Ammon's horn (tissue), 1 donor: ENCODE measurements around the gene DGCR8.
"Not testable (repeated sequence)": the region's sequence is repeated elsewhere in the genome, so short reads cannot be mapped to it uniquely, and the experiment has no call there.

Experiments
- DNase-seq: peaks from one replicate; pipeline ENCODE4 v3.0.0-alpha.2; 2016; ENCODE audit warnings: low spot score

Gene DGCR8

DNA sequence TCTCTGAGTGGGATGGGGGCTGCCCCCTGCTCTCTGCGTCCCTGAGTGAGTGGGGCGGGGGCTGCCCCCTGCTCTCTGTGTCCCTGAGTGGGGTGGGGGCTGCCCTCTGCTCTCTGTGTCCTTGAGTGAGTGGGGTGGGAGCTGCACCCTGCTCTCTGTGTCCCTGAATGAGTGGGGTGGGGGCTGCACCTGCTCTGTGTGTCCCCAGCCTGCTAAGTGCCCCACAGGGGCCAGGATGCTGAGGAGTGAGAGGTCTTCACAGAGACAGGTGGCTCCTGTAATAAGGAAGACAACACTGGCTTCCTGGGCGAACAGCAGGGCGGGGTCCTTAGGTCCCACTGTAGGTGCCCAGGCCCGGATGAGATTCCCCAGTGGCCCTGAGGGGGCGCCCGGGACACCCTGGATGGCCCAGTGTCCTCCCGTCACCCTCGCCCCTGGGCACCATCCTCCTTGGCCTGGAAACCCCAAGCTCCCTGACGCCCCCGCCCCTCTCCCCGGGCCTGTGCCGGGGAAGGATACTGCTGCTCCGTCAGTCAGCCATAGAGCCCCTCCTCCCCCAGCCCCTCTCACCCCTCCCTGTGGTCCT is 74.7 kb downstream of the DGCR8 start:
- no peak for DNase-seq

DNA sequence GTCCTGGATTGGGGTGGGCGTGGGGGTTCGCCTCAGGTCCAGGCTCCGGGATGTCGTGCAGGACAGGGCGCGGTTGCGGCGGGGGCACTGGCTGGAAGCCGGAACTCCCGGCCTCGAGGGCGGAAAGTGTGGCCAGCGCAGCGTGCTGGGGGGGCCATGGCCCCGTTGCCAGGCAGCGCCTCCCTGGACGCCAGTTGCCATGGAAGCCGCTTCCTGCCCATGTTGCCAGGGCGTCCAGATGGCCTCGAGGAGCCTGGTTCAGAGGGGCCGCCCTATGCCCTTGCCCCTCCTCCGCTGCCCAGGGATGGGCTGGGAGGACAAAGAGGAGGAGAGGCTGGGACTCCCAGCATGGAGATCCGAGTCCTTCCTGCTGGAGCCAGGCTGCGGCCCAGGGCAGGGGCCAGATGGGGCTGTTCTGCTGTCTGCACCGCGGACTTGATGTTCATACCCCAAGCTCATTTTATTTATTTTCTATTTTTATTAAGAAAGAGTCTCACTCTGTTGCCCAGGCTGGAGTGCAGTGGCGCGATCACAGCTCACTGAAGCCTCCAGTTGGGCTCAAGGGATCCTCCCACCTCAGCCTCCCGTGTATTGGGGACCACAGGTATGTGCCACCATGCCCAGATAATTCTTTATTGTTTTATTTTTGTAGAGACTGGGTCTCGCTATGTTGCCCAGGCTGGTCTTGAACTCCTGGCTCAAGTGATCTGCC is 75.4 kb downstream of the DGCR8 start:
- DNase-seq = peak; percentile 88

DNA sequence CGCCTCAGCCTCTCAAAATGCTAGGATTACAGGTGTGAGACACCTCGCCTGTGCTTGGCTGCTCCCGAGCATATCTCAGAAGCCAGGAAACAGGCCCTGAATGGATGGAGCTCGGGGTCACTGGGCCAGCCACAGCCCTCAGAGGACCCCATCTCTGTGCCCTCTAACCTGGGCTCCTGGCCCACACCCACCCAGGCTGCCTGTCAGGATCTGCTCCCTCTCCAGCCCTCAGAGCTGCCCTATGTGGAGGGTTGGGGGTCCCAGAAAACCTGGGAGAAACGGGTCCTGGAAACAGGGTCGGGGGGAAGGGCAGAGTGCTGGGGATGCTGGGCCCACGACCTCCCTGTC is 76.0 kb downstream of the DGCR8 start:
- DNase-seq = no peak

DNA sequence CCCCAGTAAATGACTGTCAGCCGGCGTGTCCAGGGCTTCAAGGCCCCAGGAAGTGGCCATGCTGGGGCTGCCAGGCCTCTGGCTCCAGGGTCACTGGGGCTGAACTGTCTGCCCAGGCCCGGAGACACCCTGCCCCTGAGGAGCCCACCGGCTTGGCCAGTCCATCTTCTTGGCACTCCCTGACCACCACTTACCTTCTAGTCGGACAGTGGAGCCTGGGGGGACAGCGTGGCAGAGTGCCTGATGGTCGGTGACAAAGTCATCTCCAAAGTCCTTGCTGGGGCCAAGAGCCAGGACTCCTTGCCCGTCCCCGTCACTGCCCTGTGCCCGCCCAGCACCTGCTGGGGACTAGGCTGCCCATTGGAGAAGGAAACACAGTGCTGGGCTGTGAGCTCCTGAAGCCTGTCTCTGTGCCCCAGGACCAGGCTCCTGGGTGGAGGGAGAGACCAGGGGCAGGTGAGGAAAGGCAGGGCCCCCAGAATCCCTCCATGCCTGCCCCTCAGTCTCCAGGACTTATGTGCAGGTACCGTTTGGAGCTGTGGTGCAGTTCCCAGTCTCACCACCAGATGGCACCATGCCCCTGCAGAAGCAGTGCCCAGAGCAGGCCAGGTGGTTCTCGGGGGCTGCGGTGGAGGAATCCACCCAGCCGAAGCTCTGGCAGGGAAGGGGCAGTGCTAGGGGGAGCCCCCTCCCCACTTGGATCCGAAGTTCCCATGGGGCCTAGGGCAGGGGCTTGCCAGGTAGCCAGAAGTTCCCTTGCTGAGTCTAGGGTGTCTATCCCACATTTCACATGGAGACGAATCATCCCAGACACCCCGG is 76.8 kb downstream of the DGCR8 start:
- peak; percentile 87 for DNase-seq

DNA sequence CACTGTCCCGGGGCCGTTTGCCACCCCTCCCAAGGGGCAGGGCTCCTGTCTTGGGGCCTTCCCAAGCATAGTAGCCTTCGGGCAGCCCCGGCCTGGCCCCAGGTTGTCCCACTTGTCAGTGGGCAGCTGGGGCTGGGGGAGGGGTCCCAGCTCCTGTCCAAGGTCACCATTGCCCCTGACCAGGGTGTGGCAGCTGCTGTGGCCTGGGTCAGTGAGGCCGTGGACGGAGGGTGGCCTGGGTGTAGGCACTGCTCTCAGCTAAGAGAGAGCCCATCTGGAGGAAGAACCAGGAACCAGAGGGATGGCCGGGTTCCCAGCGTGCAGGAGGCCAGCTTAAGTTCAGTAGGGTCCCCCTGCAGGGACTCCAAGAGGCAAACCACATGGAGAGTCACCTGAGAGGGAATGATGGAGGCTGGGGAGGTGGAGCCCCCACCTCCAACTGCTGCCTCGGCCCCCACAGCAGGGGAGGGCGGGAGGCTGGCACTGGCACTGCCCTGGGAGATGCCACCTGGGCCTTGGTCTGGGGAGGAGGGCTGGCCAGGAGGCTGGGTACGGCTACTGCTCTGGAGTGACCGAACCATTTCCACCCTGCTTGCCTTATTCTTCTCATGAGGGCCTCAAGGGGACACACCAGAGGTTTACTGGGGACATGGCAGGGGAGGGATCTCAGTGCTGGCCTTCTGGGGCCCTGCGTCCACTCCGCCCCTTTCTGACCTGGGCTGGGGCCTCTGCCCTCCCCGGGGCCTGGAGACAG is 77.6 kb downstream of the DGCR8 start:
- DNase-seq = no peak

DNA sequence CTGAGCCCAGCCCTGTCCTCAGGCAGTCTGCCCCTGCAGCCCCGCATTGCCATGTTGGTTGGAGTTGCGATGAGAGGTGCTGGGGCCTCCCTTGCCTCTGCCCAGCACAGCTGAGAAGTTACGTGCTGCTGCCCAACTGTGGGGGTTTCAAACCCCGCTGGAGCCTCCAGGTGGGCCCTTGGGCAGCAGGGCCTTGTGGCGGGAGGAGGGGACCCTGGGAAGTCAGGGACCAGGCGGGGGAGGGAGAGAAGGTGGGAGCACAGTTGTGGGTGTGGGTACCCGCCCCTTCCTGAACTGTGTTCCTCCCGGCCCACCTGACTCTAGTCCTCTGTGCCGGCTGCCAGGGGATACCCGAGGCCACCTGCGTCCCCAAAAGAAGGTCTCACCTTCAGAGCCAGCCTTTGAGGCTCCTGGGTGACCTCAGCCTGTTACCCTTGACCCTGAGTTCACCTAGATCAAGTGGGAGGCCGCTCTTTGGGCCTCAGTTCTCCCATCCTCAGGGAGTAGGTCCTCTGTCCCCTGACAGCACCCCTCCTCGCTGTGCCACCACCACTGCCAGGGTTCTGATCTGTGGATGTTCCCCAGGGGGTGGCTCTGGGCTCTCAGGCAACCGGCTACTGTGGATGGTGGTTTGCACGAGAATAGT is 78.5 kb downstream of the DGCR8 start:
- DNase-seq = no peak

DNA sequence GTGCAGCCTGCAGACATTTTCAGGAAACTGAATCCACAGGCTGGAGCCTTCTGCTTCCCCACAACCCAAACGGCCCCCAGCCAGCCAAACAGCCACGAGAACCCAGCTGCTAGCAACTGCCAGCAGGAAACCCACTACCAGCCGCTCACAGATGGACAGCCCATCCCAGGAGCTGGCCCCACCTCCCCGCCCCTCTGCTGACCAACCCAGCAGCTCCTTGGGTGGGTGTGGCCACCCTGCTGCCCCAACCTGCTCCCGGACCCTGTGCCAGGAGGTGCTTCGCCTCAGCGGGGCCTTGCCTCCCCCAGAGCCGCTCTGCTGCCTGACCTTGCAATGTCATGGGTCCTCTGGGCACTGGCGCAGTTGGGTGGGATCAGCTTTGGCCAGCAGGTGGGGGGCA is 79.0 kb downstream of the DGCR8 start:
- DNase-seq = no peak

DNA sequence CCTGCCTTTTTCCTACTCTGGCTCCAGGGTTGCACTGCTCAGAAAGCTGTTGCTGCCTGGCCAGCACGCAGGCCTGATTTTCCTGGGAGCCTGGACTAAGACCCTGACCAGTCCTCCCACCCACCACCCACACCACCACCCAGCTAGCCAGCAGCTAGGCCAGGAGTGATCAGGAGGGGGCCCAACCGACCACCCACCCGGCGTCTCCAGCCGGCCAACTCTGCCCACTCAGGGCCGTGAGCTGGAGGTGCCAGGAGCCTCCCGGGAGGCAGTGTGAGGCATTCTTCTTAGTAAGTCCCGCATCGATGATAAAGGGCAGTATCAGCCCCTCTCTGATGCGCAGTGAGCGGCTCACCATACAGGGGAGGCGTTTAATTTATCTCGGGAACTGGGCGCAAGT is 79.5 kb downstream of the DGCR8 start:
- DNase-seq = not testable (repeated sequence)

DNA sequence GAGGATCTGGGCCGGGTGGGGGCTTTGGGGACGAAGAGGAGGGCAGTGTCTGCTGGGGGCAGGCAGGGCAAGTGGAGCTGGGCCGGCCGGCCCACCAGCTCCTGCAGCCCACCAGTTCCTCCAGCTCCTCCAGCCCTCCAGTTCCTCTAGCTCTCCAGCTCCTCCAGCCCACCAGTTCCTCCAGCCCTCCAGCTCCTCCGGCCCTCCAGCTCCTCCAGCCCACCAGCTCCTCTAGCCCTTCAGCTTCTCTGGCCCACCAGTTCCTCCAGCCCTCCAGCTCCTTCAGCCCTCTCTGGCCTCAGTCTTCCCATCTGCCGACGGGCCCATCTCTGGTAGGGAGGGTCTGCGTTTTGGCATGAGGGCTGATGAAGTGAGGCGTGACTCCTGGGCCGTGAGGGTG is 80.0 kb downstream of the DGCR8 start:
- no peak for DNase-seq
